Peyer's patch (tissue), 4 donors: ENCODE measurements around the gene OBSCN.

Experiments
- POLR2A ChIP-seq, 2 donors: fragments of 450-650 bp; IDR thresholded peaks; one replicate each; pipeline ENCODE4 v1.5.1; 2017; ENCODE audit warnings: antibody characterized with exemption in 2 of 2, mild to moderate bottlenecking in 2 of 2, moderate library complexity in 2 of 2
- TF ChIP-seq, protein P1 (sequence below), 6 experiments: fragments of 450-650 bp in 4 of 6; fragments of 200-600 bp in 2 of 6; sonication (generic) in 1 of 6; IDR thresholded peaks; one replicate each; pipeline ENCODE4 v1.5.1; 2017 to 2019; ENCODE audit warnings: antibody characterized with exemption in 6 of 6, mild to moderate bottlenecking in 3 of 6, moderate library complexity in 1 of 6

DNA sequence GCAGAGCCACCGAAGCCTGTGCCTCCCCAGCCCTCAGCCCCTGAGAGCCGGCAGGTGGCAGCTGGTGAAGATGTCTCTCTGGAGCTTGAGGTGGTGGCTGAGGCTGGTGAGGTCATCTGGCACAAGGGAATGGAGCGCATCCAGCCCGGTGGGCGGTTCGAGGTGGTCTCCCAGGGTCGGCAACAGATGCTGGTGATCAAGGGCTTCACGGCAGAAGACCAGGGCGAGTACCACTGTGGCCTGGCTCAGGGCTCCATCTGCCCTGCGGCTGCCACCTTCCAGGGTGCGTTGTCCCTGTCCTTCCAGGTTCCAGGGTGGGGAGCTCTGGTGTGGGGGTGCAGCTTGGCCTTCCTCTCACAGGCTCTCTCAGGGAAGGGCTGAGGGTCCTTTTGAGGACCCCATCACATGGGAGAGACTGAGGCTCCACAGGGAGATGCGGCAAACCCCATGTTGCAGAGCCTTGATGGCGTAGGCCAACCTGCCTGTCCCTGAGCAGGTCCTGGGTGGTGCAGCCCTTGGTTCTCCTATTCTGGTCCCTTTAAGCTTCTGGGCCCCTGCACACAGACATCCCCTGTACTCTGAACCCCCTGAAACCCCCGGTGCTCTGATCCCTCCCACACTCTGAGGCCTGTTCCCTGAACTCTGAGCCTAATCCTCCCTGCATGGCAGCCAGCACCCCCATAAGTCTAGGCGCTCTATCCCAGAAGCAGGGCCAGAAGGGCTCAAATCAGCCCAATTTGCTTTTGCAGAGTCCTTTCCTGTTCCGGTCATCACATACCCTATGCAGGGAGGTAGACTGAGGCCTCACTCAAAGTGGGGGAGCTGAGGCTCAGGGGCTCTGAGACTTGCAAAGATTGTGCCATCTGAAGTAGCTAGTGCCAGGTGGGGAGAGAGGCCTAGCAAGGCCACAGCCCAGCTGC is 110.3 kb downstream of the OBSCN start:
- TF ChIP-seq, protein P1, sequence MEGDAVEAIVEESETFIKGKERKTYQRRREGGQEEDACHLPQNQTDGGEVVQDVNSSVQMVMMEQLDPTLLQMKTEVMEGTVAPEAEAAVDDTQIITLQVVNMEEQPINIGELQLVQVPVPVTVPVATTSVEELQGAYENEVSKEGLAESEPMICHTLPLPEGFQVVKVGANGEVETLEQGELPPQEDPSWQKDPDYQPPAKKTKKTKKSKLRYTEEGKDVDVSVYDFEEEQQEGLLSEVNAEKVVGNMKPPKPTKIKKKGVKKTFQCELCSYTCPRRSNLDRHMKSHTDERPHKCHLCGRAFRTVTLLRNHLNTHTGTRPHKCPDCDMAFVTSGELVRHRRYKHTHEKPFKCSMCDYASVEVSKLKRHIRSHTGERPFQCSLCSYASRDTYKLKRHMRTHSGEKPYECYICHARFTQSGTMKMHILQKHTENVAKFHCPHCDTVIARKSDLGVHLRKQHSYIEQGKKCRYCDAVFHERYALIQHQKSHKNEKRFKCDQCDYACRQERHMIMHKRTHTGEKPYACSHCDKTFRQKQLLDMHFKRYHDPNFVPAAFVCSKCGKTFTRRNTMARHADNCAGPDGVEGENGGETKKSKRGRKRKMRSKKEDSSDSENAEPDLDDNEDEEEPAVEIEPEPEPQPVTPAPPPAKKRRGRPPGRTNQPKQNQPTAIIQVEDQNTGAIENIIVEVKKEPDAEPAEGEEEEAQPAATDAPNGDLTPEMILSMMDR (IDR thresholded peaks at IDR 0.05): no peak
- no peak for TF ChIP-seq POLR2A (IDR thresholded peaks at IDR 0.05)
